ENCODE data around the gene REXO2. TPM values are rescaled to one million over a fixed set of nuclear protein-coding genes. Genes with fewer than 3 reads are reported as not detected.

The REXO2 gene
- total RNA-seq, 1 experiment from 2014 or later, result 74.2 TPM

- no peak for TF ChIP-seq CTCF (IDR thresholded peaks at IDR 0.05; ENCODE audit: unreplicated experiment)
- peaks cover 4% of the 10 kb centered on the region for H3K4me1 Mint-ChIP-seq (ENCODE audit: low read depth, unreplicated experiment)
- intact Hi-C loops (cut with micrococcal nuclease; ENCODE audit: unreplicated experiment), result no loop called here
- no peak overlapping the region for H3K4me3 Mint-ChIP-seq (ENCODE audit: low read depth, unreplicated experiment)
- BruUV-seq (replicated peaks), result no TSS peak
- H3K27me3 Mint-ChIP-seq (ENCODE audit: unreplicated experiment), result no peaks in the 10 kb centered on the region
- no peaks in the 10 kb centered on the region for H3K9me3 Mint-ChIP-seq (ENCODE audit: low read depth, unreplicated experiment)
- CTCF ChIA-PET, result no interaction called here
- H3K27ac Mint-ChIP-seq (ENCODE audit: unreplicated experiment), result no peak overlapping the region
- DNase-seq, result no peak
- no peaks in the 10 kb centered on the region for H3K36me3 Mint-ChIP-seq (ENCODE audit: insufficient read depth, unreplicated experiment)
These were observed 6.4 kb upstream of the REXO2 start for GRCh38 chr11:114432893-114433292.

- no peak for DNase-seq
- H3K27me3 Mint-ChIP-seq (ENCODE audit: unreplicated experiment), result no peaks in the 10 kb centered on the region
- BruUV-seq (replicated peaks), result no TSS peak
- intact Hi-C loops (cut with micrococcal nuclease; ENCODE audit: unreplicated experiment), result no loop called here
- no peak for TF ChIP-seq CTCF (IDR thresholded peaks at IDR 0.05; ENCODE audit: unreplicated experiment)
- H3K9me3 Mint-ChIP-seq (ENCODE audit: low read depth, unreplicated experiment), result no peaks in the 10 kb centered on the region
- no peaks in the 10 kb centered on the region for H3K36me3 Mint-ChIP-seq (ENCODE audit: insufficient read depth, unreplicated experiment)
- peaks cover 9% of the 10 kb centered on the region for H3K4me1 Mint-ChIP-seq (ENCODE audit: low read depth, unreplicated experiment)
- no peak overlapping the region for H3K27ac Mint-ChIP-seq (ENCODE audit: unreplicated experiment)
- CTCF ChIA-PET, result no interaction called here
- H3K4me3 Mint-ChIP-seq (ENCODE audit: low read depth, unreplicated experiment), result no peak overlapping the region
These were observed 5.9 kb upstream of the REXO2 start for GRCh38 chr11:114433376-114433775.

DNA sequence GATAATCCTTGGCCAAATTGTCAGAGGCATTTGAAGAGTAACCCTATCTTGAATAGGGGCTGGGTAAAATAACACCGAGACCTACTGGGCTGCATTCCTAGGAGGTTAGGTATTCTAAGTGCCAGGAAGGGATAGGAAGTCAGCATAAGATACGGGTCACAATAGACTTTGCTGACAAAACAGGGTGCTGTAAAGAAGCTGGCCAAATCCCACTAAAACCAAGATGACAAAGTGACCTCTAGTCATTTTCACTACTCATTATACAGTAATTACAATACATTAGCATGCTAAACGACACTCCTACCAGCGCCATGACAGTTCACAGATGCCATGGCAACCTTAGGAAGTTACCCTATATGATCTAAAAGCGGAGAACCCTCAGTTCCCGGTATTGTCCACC lies 964 bp upstream of the REXO2 start:
- Mint-ChIP-seq H3K27ac (ENCODE audit: unreplicated experiment) (peak overlapping the region; percentile 98), H3K4me3 (ENCODE audit: low read depth, unreplicated experiment) (peak overlapping the region; percentile 100), H3K4me1 (ENCODE audit: low read depth, unreplicated experiment) (peaks cover 26% of the 10 kb centered on the region), H3K27me3 (ENCODE audit: unreplicated experiment) (no peaks in the 10 kb centered on the region), H3K36me3 (ENCODE audit: insufficient read depth, unreplicated experiment) (peaks cover 24% of the 10 kb centered on the region), H3K9me3 (ENCODE audit: low read depth, unreplicated experiment) (no peaks in the 10 kb centered on the region)
- TF ChIP-seq CTCF (IDR thresholded peaks at IDR 0.05; ENCODE audit: unreplicated experiment), result no peak
- intact Hi-C loops (cut with micrococcal nuclease; ENCODE audit: unreplicated experiment), result loop anchor here (2.0 to 5.0 kb wide), 3 partner anchors 38 to 146 kb away; partner anchors contain the start of genes C11orf71 and RBM7
- CTCF ChIA-PET, result interaction anchor here (1.0 kb wide), 1 partner anchor 38 kb away, joined by 3 read pairs; the partner anchor contains the start of genes C11orf71 and RBM7
- BruUV-seq (replicated peaks), result no TSS peak
- peak; percentile 38 for DNase-seq

- Mint-ChIP-seq H3K36me3 (ENCODE audit: insufficient read depth, unreplicated experiment) (peaks cover 24% of the 10 kb centered on the region), H3K9me3 (ENCODE audit: low read depth, unreplicated experiment) (no peaks in the 10 kb centered on the region), H3K4me3 (ENCODE audit: low read depth, unreplicated experiment) (peak overlapping the region; percentile 100), H3K27ac (ENCODE audit: unreplicated experiment) (peak overlapping the region; percentile 98), H3K27me3 (ENCODE audit: unreplicated experiment) (no peaks in the 10 kb centered on the region), H3K4me1 (ENCODE audit: low read depth, unreplicated experiment) (peaks cover 26% of the 10 kb centered on the region)
- CTCF ChIA-PET, result no interaction called here
- intact Hi-C loops (cut with micrococcal nuclease; ENCODE audit: unreplicated experiment), result no loop called here
- TF ChIP-seq CTCF (IDR thresholded peaks at IDR 0.05; ENCODE audit: unreplicated experiment), result no peak
- DNase-seq, result no peak
- BruUV-seq (replicated peaks), result no TSS peak
These were observed 1.0 kb downstream of the REXO2 start for GRCh38 chr11:114440121-114440860.
